ENCODE measurements around the gene RHOA.

Gene RHOA

GRCh38 chr3:49415931-49416601 is 4.3 kb upstream of the RHOA start:
- Histone ChIP-seq H3K4me1 (no peaks in the 10 kb centered on the region; the same call in 1 of the 2 replicates), H3K27me3 (no peaks in the 10 kb centered on the region), H3K36me3 (no peaks in the 10 kb centered on the region), H3K4me3 (ENCODE audit: low read depth, low read length) (no peak overlapping the region), H3K9me3 (no peaks in the 10 kb centered on the region)
- DNase-seq, result no peak
- TF ChIP-seq, protein P1, sequence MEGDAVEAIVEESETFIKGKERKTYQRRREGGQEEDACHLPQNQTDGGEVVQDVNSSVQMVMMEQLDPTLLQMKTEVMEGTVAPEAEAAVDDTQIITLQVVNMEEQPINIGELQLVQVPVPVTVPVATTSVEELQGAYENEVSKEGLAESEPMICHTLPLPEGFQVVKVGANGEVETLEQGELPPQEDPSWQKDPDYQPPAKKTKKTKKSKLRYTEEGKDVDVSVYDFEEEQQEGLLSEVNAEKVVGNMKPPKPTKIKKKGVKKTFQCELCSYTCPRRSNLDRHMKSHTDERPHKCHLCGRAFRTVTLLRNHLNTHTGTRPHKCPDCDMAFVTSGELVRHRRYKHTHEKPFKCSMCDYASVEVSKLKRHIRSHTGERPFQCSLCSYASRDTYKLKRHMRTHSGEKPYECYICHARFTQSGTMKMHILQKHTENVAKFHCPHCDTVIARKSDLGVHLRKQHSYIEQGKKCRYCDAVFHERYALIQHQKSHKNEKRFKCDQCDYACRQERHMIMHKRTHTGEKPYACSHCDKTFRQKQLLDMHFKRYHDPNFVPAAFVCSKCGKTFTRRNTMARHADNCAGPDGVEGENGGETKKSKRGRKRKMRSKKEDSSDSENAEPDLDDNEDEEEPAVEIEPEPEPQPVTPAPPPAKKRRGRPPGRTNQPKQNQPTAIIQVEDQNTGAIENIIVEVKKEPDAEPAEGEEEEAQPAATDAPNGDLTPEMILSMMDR (IDR thresholded peaks at IDR 0.05; ENCODE audit: low read depth, low read length), result no peak

- Histone ChIP-seq H3K27me3 (no peaks in the 10 kb centered on the region), H3K4me3 (ENCODE audit: low read depth, low read length) (no peak overlapping the region), H3K4me1 (no peaks in the 10 kb centered on the region; the same call in 1 of the 2 replicates), H3K9me3 (no peaks in the 10 kb centered on the region), H3K36me3 (no peaks in the 10 kb centered on the region)
- no peak for DNase-seq
- TF ChIP-seq, protein P1 (IDR thresholded peaks at IDR 0.05; ENCODE audit: low read depth, low read length), result no peak
These were observed 3.0 kb upstream of the RHOA start for GRCh38 chr3:49414753-49415152.

DNA sequence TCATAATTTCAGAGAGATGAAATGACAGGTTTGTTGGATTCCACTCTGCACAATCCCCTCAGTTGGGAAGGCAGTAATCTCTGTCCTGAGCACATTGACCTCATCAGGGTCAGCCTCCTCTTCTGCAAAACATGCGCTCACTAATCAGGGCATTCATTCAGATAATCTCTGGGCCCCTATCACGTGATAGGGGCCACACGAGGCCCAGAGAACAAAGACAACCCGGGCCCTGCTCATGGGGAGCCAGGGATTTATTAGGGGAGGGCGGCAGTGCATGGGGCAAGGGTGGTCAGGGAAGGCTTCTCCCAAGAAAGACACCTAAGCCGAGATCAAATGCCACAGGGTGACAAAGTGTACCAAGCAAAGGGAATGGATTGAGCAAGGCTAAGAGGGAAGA is 1.6 kb upstream of the RHOA start:
- Histone ChIP-seq H3K4me3 (ENCODE audit: low read depth, low read length) (peak overlapping the region; percentile 75), H3K27me3 (no peaks in the 10 kb centered on the region), H3K4me1 (no peaks in the 10 kb centered on the region; the same call in 1 of the 2 replicates), H3K9me3 (no peaks in the 10 kb centered on the region), H3K36me3 (no peaks in the 10 kb centered on the region)
- TF ChIP-seq, protein P1 (IDR thresholded peaks at IDR 0.05; ENCODE audit: low read depth, low read length), result no peak
- no peak for DNase-seq

DNA sequence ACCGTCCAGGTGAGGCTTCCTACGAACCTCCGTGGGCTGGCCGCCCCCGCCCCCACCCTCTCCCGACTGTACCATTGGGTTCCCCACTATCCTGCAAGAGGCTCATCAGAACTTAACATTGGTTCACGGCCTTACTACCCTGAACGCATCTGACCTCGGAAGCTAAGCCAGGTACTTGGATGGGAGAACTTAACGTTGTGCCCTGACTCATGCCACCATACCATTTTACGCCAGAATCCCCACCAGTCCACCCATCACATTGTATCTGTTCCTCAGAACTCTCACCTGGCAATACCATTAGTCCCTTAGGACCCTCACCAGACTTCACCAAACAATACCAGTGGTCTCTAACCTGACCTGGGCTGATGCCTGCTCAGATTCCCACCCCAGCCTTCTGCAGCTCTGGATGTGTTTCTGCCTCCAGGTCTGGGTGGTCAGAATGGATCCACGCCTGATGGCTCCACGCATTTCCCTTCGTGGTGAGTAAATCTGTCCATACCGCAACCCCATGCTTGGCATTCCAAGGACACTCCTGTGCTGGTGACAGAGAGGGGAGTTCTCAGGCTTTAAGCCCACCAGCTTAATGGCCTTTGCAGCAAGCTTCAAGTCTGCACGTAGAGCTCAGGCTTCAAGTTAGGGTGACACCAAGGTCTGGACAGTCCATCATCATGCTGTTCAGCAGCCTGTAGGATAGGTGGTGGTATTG is 1.0 kb upstream of the RHOA start:
- DNase-seq, result no peak
- Histone ChIP-seq H3K27me3 (no peaks in the 10 kb centered on the region), H3K4me1 (no peaks in the 10 kb centered on the region; the same call in 1 of the 2 replicates), H3K9me3 (no peaks in the 10 kb centered on the region), H3K36me3 (no peaks in the 10 kb centered on the region), H3K4me3 (ENCODE audit: low read depth, low read length) (peak overlapping the region; percentile 75)
- TF ChIP-seq, protein P1 (IDR thresholded peaks at IDR 0.05; ENCODE audit: low read depth, low read length), result no peak

DNA sequence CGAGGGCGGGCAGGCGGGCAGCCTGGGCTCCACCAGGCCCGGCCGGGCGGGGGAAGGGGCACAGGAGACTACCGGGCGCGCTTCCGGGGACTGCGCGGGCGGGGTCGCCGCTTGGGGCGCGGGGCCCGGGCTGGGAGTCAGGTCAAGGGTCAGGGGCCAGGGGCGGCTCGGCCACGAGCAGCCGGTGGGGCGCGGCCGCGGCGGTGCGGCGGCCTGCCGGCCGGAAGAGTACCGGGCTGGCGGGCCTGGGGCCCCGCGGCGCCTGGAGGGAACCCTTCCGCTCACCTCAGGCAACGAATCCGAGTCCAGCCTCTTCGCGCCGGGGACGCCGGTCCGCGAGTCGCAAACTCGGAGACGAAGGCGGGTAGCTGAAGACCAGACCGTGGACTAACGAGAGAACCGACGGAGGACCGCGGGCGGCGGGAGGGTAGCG is 225 bp downstream of the RHOA start:
- Histone ChIP-seq H3K4me1 (no peaks in the 10 kb centered on the region; the same call in 1 of the 2 replicates), H3K4me3 (ENCODE audit: low read depth, low read length) (peak overlapping the region; percentile 83), H3K36me3 (no peaks in the 10 kb centered on the region), H3K27me3 (no peaks in the 10 kb centered on the region), H3K9me3 (no peaks in the 10 kb centered on the region)
- TF ChIP-seq, protein P1 (IDR thresholded peaks at IDR 0.05; ENCODE audit: low read depth, low read length), result no peak
- peak; percentile 26 for DNase-seq

Data from BE2C (cell line).